ENCODE results near the gene UNC79.

DNA sequence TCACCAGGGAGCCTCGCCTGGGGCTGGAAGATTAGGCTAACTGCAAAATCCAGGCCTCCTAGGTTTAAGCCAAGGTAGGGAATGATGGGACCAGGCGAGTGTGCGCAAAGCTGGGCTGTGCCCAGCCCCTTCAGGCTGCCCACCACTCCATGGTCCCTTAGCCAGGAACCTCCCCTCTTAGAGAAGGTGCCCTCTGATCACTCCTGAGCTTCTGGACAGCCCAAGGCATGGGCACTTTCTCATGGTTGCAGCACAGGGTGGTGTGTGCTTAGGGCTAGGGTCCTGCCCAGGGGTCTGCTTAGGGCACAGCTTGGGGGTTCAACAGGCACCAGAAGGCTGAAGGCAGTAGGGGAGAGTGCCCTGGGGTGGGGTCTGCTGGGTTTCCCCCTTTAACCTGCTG, 288.5 kb downstream of the UNC79 start:
- no peak for TF ChIP-seq POLR2A (IDR thresholded peaks at IDR 0.05)
- TF ChIP-seq, protein P1, sequence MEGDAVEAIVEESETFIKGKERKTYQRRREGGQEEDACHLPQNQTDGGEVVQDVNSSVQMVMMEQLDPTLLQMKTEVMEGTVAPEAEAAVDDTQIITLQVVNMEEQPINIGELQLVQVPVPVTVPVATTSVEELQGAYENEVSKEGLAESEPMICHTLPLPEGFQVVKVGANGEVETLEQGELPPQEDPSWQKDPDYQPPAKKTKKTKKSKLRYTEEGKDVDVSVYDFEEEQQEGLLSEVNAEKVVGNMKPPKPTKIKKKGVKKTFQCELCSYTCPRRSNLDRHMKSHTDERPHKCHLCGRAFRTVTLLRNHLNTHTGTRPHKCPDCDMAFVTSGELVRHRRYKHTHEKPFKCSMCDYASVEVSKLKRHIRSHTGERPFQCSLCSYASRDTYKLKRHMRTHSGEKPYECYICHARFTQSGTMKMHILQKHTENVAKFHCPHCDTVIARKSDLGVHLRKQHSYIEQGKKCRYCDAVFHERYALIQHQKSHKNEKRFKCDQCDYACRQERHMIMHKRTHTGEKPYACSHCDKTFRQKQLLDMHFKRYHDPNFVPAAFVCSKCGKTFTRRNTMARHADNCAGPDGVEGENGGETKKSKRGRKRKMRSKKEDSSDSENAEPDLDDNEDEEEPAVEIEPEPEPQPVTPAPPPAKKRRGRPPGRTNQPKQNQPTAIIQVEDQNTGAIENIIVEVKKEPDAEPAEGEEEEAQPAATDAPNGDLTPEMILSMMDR (IDR thresholded peaks at IDR 0.05), result no peak

Measured in heart left ventricle (tissue), 13 donors.